ENCODE data around the gene COBLL1. TPM values are rescaled to one million over a fixed set of nuclear protein-coding genes. Genes with fewer than 3 reads are reported as not detected.
"Not testable (repeated sequence)": the region's sequence is repeated elsewhere in the genome, so short reads cannot be mapped to it uniquely, and the experiment has no call there.

Gene COBLL1
- polyA plus RNA-seq, 1 donor (not counting 4 experiments of a cell fraction or from before 2014, with no cell fraction given): 14.9 TPM

DNA sequence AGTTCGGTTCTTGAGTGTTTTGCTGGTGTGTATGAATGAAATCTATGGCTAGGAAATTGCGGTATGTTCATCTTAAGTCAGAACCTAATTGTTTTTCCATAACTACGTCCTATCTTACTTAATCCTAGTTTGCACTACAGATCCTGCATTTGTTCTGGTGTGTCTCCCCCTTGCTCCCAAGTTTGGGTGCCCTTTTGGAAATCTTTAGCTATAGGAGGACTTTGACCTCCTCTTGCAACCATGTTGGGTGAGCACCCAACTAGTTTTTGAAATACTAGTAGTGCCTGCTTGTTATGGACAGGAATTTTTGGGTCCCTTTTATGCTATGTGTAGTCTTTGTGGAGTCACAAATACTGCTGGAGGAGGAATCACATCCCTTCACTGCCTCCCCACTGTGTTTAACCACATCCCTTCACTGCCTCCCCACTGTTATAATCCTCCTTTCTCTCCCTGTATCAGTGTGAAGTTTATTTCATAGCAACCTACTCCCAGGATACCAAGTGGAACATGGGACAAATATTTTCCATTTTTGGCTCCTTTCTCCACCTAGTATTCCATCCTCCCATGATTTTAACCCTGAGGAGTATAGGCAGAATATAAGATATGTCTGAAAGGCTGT, 26.3 kb upstream of the COBLL1 start:
- Histone ChIP-seq H3K79me2 (ENCODE audit: control insufficient read depth, insufficient read depth, low read length) (no peaks in the 10 kb centered on the region), H4K20me1 (ENCODE audit: control insufficient read depth, extremely low read depth, insufficient read depth, low read length) (no peaks in the 10 kb centered on the region), H3K27ac (ENCODE audit: control insufficient read depth, insufficient read depth, low read length) (no peak overlapping the region), H3K4me2 (ENCODE audit: control insufficient read depth, extremely low read depth, insufficient read depth, low read depth, low read length) (no peak overlapping the region), H3K9me1 (ENCODE audit: control insufficient read depth, extremely low read depth, insufficient read depth, low read length) (no peaks in the 10 kb centered on the region), H3K36me3 (ENCODE audit: control insufficient read depth in 2 of 2, extremely low read depth in 1 of 2, insufficient read depth in 2 of 2, low read length in 2 of 2) (no peaks in the 10 kb centered on the region), H3K27me3 (ENCODE audit: control insufficient read depth, extremely low read depth, insufficient read depth, low read length) (no peaks in the 10 kb centered on the region), H3K4me1 (ENCODE audit: control insufficient read depth, extremely low read depth, insufficient read depth, low read length) (peaks cover 10% of the 10 kb centered on the region), H3K9me3 (ENCODE audit: control insufficient read depth, low read depth, low read length) (no peaks in the 10 kb centered on the region), H3K4me3 (ENCODE audit: control insufficient read depth in 2 of 3, extremely low read depth in 1 of 3, insufficient read depth in 2 of 3, low read depth in 1 of 3, low read length in 3 of 3) (no peak overlapping the region), H2AFZ (ENCODE audit: control insufficient read depth, low read length) (no peak overlapping the region), H3K9ac (ENCODE audit: control insufficient read depth, extremely low read depth, insufficient read depth, low read length) (no peak overlapping the region)
- DNase-seq (ENCODE audit: low read depth, low spot score): no peak
- no peak for FAIRE-seq
- no peak for TF ChIP-seq EZH2 (IDR thresholded peaks at IDR 0.05; ENCODE audit: low read length)
- TF ChIP-seq, protein P1, sequence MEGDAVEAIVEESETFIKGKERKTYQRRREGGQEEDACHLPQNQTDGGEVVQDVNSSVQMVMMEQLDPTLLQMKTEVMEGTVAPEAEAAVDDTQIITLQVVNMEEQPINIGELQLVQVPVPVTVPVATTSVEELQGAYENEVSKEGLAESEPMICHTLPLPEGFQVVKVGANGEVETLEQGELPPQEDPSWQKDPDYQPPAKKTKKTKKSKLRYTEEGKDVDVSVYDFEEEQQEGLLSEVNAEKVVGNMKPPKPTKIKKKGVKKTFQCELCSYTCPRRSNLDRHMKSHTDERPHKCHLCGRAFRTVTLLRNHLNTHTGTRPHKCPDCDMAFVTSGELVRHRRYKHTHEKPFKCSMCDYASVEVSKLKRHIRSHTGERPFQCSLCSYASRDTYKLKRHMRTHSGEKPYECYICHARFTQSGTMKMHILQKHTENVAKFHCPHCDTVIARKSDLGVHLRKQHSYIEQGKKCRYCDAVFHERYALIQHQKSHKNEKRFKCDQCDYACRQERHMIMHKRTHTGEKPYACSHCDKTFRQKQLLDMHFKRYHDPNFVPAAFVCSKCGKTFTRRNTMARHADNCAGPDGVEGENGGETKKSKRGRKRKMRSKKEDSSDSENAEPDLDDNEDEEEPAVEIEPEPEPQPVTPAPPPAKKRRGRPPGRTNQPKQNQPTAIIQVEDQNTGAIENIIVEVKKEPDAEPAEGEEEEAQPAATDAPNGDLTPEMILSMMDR (optimal IDR thresholded peaks at IDR 0.05 in 1 of 3, IDR thresholded peaks at IDR 0.05 in 1 of 3, conservative IDR thresholded peaks at IDR 0.05 in 1 of 3; ENCODE audit: extremely low read depth in 1 of 3, insufficient read depth in 2 of 3, low read length in 3 of 3): no peak
- dilution Hi-C loops (cut with MboI; ENCODE audit: extremely low pct_ligation_motif_present, low sequenced_read_pairs): no loop called here

DNA sequence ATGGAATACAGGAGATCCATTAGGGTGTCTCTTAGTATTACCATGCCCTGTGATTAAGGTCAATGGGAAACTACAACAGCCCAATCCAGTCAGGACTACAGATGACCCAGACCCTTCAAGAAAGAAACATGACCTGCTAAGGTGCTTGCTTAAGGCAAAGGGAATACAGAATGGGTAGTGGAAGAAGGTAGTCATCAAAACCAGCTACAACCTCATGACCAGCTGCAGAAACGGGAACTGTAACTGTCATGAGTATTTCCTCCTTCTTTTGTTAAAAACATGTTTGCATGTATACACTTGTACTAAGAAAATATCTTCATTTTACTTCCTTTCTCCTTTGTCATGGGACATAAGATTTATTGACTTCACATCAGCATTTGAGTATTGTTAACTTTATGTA, 24.8 kb upstream of the COBLL1 start:
- H3K9ac ChIP-seq (ENCODE audit: control insufficient read depth, extremely low read depth, insufficient read depth, low read length); H3K79me2 ChIP-seq (ENCODE audit: control insufficient read depth, insufficient read depth, low read length); H3K27me3 ChIP-seq (ENCODE audit: control insufficient read depth, extremely low read depth, insufficient read depth, low read length); H4K20me1 ChIP-seq (ENCODE audit: control insufficient read depth, extremely low read depth, insufficient read depth, low read length); H3K9me3 ChIP-seq (ENCODE audit: control insufficient read depth, low read depth, low read length); H2AFZ ChIP-seq (ENCODE audit: control insufficient read depth, low read length); H3K4me3 ChIP-seq (ENCODE audit: control insufficient read depth in 2 of 3, extremely low read depth in 1 of 3, insufficient read depth in 2 of 3, low read depth in 1 of 3, low read length in 3 of 3); H3K36me3 ChIP-seq (ENCODE audit: control insufficient read depth in 2 of 2, extremely low read depth in 1 of 2, insufficient read depth in 2 of 2, low read length in 2 of 2); H3K27ac ChIP-seq (ENCODE audit: control insufficient read depth, insufficient read depth, low read length); DNase-seq (ENCODE audit: low read depth, low spot score); H3K9me1 ChIP-seq (ENCODE audit: control insufficient read depth, extremely low read depth, insufficient read depth, low read length); H3K4me1 ChIP-seq (ENCODE audit: control insufficient read depth, extremely low read depth, insufficient read depth, low read length); dilution Hi-C loops (cut with MboI; ENCODE audit: extremely low pct_ligation_motif_present, low sequenced_read_pairs): not testable (repeated sequence)
- H3K4me2 ChIP-seq (ENCODE audit: control insufficient read depth, extremely low read depth, insufficient read depth, low read depth, low read length): peak overlapping the region; percentile 6
- peak; percentile 73 for FAIRE-seq

DNA sequence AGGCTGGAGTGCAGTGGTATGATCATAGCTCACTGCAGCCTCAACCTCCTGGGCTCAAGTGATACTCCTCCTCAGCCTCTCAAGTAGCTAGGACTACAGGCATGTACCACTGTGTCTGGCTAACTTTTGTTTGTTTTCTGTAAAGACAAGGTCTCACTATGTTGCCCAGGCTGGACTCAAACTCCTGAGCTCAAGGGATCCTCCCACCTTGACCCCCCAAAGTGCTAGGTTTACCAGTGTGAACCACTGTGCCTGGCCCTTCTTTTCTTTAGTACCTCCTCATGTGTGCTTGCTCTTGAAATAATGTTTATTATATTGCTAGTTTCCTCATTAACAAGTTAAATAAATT, 19.0 kb upstream of the COBLL1 start:
- Histone ChIP-seq H3K4me1 (ENCODE audit: control insufficient read depth, extremely low read depth, insufficient read depth, low read length) (peaks cover 8% of the 10 kb centered on the region), H3K27ac (ENCODE audit: control insufficient read depth, insufficient read depth, low read length) (no peak overlapping the region), H3K9ac (ENCODE audit: control insufficient read depth, extremely low read depth, insufficient read depth, low read length) (no peak overlapping the region), H3K79me2 (ENCODE audit: control insufficient read depth, insufficient read depth, low read length) (no peaks in the 10 kb centered on the region), H4K20me1 (ENCODE audit: control insufficient read depth, extremely low read depth, insufficient read depth, low read length) (no peaks in the 10 kb centered on the region), H3K9me1 (ENCODE audit: control insufficient read depth, extremely low read depth, insufficient read depth, low read length) (no peaks in the 10 kb centered on the region), H3K27me3 (ENCODE audit: control insufficient read depth, extremely low read depth, insufficient read depth, low read length) (no peaks in the 10 kb centered on the region), H3K4me3 (ENCODE audit: control insufficient read depth in 2 of 3, extremely low read depth in 1 of 3, insufficient read depth in 2 of 3, low read depth in 1 of 3, low read length in 3 of 3) (no peak overlapping the region), H3K36me3 (ENCODE audit: control insufficient read depth in 2 of 2, extremely low read depth in 1 of 2, insufficient read depth in 2 of 2, low read length in 2 of 2) (no peaks in the 10 kb centered on the region), H3K4me2 (ENCODE audit: control insufficient read depth, extremely low read depth, insufficient read depth, low read depth, low read length) (no peak overlapping the region), H3K9me3 (ENCODE audit: control insufficient read depth, low read depth, low read length) (no peaks in the 10 kb centered on the region), H2AFZ (ENCODE audit: control insufficient read depth, low read length) (no peak overlapping the region)
- FAIRE-seq (no peak), DNase-seq (ENCODE audit: low read depth, low spot score) (no peak)
- dilution Hi-C loops (cut with MboI; ENCODE audit: extremely low pct_ligation_motif_present, low sequenced_read_pairs): no loop called here
- no peak for TF ChIP-seq EZH2 (IDR thresholded peaks at IDR 0.05; ENCODE audit: low read length)
- TF ChIP-seq, protein P1 (optimal IDR thresholded peaks at IDR 0.05 in 1 of 3, IDR thresholded peaks at IDR 0.05 in 1 of 3, conservative IDR thresholded peaks at IDR 0.05 in 1 of 3; ENCODE audit: extremely low read depth in 1 of 3, insufficient read depth in 2 of 3, low read length in 3 of 3): no peak
